Mammary microvascular endothelial cell (primary cell): ENCODE data around the gene BIK. TPM values are rescaled to one million over a fixed set of nuclear protein-coding genes. Genes with fewer than 3 reads are reported as not detected.

Source experiments
- total RNA-seq: library from RNA; depleted of rRNA; stranded (reverse); fragments of >200 nt; gene quantifications from 2 replicates; pipeline ENCODE4 v1.2.3, GENCODE V29; 2015

The BIK gene
- 0.39 and 0.53 TPM in 2 replicates for total RNA-seq

GRCh38 chr22:43110444-43110926 is at the start of gene BIK:
Gene BIK (plus strand): TSS chr22:43110750. CDS start chr22:43124023, 13,273 bp downstream.

DNA sequence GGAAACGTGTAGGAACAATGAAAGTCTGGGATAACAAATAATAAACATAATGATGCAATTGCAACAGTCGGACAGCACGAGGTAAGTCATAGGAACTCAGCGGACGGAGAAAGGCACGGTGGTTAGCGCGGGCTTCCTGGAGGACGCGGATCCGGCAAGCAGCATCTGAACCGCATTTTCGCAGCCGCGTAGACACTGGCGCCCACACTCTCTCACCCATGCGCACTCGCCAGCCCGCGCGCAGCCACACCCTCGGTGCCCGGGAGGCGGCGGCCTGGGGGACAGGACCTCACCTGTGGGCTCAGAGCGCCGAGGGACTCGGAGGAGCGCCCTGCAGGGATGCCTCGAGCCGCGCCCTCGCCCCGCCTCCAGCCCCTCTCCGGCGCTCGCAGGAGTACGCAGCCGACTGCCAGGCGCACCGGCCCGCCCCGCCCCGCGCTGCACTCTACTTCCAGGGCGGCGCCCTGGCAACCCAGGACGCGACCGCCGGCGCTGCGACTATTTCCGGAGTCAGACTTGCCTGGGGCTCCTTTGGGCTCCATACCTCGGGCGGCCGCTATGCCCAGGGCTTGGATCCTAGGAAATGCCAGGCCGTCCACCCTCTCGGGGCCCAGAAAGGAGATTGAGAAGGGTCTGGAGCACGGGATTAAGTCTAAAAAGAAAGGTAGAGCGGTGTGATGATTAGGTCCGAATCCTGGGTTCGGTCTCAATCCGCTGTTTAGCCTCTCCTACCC is 21.4 kb upstream of the BIK start, which contains the start of gene TTLL1:
TSS of gene TTLL1 (minus strand) at position 408 of the 734 bp plus-strand sequence. CDS start 13,805 bp downstream, outside the sequence.

GRCh38 chr22:43142880-43143562 is 32.5 kb downstream of the BIK start, which contains the start of gene MCAT:
Gene MCAT (minus strand): TSS chr22:43143398. CDS start chr22:43143348, 50 bp downstream.

DNA sequence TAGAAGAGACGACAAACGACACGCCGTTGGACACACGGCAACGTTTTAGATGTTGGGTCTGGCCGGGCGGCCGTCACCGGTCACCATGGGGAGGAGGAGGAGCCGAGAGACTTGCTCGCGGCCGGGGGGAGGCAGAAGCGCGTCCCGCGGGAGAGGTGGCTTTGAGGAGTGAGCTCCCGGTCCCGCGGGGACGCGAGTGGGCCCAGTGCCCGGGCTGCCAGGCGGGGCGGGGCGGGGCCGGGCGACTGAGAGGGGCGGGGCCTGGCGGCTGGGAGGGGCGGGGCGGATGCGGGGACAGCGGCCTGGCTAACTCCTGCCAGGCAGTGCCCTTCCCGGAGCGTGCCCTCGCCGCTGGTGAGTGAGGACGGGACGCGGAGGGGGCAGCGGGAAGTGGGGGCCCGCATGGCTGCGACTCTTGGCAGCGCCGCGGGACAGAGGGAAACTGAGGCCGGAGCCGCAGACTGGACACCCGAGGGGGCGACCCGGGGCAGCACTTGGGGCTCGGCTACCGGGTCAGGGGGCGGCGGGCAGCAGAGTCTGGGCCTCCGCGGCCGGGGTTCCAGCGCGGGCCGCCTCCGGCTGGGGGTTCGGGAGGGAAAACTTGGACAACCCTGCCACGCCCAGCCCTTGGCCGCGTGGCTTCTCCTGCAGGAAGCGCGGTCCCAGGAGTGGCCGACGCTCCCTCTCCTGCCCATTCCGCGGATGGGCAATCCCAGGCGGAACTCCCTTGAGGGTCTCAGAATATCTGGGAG is 40.9 kb downstream of the BIK start, which contains the start of gene TSPO:
TSS of gene TSPO (plus strand) at position 309 of the 752 bp plus-strand sequence. CDS start 7,680 bp downstream, outside the sequence.

Other genes starting within 250 kb of the BIK start
- gene PACSIN2, start 95.6 kb upstream of the BIK start, total RNA-seq: 63.0 and 72.3 TPM in 2 replicates
- 4.7 and 10.7 TPM in 2 replicates for gene TTLL1, start 21.4 kb upstream of the BIK start, total RNA-seq
- gene MCAT, start 32.6 kb downstream of the BIK start, total RNA-seq: 20.2 and 24.5 TPM in 2 replicates
- 967 and 1,033 TPM in 2 replicates for gene TSPO, start 40.8 kb downstream of the BIK start, total RNA-seq
- gene TTLL12, start 76.4 kb downstream of the BIK start, total RNA-seq: 78.5 and 89.1 TPM in 2 replicates
- under 0.01 and 0.30 TPM in 2 replicates for gene SCUBE1, start 232.6 kb downstream of the BIK start, total RNA-seq